Left ventricle myocardium inferior (tissue), 1 donor: ENCODE measurements around the gene SLC52A1. TPM values are rescaled to one million over a fixed set of nuclear protein-coding genes. Genes with fewer than 3 reads are reported as not detected.

Experiments used
- DNase-seq: peaks from one replicate; pipeline ENCODE4 v3.0.0-alpha.2; 2020
- H3K27ac ChIP-seq: fragments of 200-600 bp; replicated peaks from 2 replicates; pipeline ENCODE4 v1.8.0; 2021
- H3K27me3 ChIP-seq: fragments of 200-600 bp; 2 replicates; pipeline ENCODE4 v1.8.0; 2021; ENCODE audit warnings: low read depth
- H3K36me3 ChIP-seq: fragments of 200-600 bp; 2 replicates; pipeline ENCODE4 v1.8.0; 2021
- H3K4me1 ChIP-seq: fragments of 200-600 bp; 2 replicates; pipeline ENCODE4 v1.8.0; 2021
- H3K4me3 ChIP-seq: fragments of 200-600 bp; 2 replicates; pipeline ENCODE4 v1.8.0; 2021; ENCODE audit warnings: mild to moderate bottlenecking, moderate library complexity
- H3K9me3 ChIP-seq: fragments of 200-600 bp; replicated peaks from 2 replicates; pipeline ENCODE4 v1.8.0; 2021
- intact Hi-C: fragments of 100-400 bp; cut with micrococcal nuclease; formaldehyde crosslinking; loops from one replicate; pipeline ENCODE4 v1.11.0; 2022
- total RNA-seq: library from RNA; stranded (reverse); fragmentation: NEBNext Ultra II Directional; extraction: Animal tissue kit (Norgen Biotek cat#: 25700); gene quantifications from one replicate; pipeline ENCODE4 v1.2.1, GENCODE V29; 2021
- TF ChIP-seq, protein P1 (sequence below): fragments of 200-600 bp; IDR thresholded peaks from 2 replicates; pipeline ENCODE4 v1.8.0; 2021; ENCODE audit warnings: antibody characterized with exemption, mild to moderate bottlenecking, borderline replicate concordance
- donor health status: DM: no; HTN: yes; CAD: no; lungs with severe emphysema.

SLC52A1 gene
- total RNA-seq, 1 donor from 2014 or later: not detected

DNA sequence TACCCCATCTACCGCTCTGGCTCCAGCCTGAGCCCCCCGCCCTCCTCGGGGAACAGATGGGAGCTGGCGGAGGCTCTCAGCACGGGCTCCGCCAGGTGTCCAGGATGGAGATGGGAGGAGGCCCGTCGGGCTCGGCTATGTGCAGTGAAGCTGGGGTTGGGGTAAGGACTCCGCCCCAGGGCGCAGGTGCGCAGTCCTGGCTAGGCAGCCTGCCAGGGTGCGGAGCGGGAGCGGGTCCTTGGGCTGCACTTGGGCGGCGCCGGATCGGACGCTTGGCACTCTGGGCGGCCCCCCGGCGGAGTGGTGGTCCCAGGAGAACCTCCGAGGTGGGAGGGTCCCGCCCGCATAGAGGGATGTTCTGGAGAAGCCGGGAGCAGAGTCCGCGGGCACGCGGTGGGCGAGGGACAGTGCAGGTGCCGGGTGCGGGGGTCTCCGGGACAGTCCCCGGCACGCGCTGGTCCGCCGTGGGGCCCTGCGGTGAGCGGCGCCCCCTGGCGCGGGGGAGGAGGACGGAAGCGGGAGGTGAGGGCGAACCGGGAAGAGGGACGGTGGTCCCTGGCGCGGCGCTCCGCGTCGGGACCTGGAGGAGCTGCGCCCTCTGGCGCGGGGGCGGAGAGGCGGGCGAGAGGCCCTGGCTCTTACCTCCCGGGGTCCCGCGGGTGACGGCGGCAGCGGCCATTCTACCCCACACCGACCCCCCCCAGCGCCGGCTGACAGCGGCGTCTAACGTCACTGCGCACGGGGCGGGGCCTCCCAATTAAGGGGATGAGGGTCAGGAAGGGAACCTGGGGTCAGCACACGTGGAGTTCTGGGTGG lies 48.1 kb downstream of the SLC52A1 start, which contains the start of gene CAMTA2:
TSS of gene CAMTA2 (minus strand) at position 725 of the 816 bp plus-strand sequence. CDS start 1,453 bp downstream, outside the sequence.
- Histone ChIP-seq H3K36me3 (peaks cover 19% of the 10 kb centered on the region), H3K4me1 (peaks cover 39% of the 10 kb centered on the region), H3K27ac (peak within 1 kb of the TSS; percentile 95), H3K9me3 (no peaks in the 10 kb centered on the region), H3K27me3 (no peaks in the 10 kb centered on the region), H3K4me3 (peak within 1 kb of the TSS; percentile 90)
- intact Hi-C loops: no loop called here
- DNase-seq: peak; percentile 95
- TF ChIP-seq, protein P1, sequence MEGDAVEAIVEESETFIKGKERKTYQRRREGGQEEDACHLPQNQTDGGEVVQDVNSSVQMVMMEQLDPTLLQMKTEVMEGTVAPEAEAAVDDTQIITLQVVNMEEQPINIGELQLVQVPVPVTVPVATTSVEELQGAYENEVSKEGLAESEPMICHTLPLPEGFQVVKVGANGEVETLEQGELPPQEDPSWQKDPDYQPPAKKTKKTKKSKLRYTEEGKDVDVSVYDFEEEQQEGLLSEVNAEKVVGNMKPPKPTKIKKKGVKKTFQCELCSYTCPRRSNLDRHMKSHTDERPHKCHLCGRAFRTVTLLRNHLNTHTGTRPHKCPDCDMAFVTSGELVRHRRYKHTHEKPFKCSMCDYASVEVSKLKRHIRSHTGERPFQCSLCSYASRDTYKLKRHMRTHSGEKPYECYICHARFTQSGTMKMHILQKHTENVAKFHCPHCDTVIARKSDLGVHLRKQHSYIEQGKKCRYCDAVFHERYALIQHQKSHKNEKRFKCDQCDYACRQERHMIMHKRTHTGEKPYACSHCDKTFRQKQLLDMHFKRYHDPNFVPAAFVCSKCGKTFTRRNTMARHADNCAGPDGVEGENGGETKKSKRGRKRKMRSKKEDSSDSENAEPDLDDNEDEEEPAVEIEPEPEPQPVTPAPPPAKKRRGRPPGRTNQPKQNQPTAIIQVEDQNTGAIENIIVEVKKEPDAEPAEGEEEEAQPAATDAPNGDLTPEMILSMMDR: peak; percentile 83

DNA sequence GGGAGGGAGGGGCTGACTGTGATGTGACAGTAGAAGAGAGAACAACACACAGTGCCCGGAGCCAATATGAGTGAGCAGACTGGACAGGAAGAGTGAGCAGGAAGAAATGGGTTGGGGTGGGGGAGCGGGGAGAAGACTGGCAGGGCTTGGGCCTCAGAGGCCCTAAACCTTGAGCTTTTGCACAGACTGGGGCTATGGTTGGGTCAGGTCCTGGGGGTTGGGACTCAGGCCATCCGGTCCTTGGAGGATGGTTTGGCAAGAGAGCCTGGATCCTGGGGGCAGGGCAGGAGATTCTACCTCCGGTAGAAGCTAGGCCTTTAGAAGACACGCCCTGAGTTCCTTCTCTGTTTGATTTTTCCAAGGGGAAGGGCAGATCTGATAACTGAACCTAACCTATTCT lies 48.8 kb downstream of the SLC52A1 start:
- no peaks in the 10 kb centered on the region for H3K27me3 ChIP-seq
- peaks cover 25% of the 10 kb centered on the region for H3K36me3 ChIP-seq
- no peaks in the 10 kb centered on the region for H3K9me3 ChIP-seq
- peak overlapping the region; percentile 90 for H3K4me3 ChIP-seq
- H3K4me1 ChIP-seq: peaks cover 39% of the 10 kb centered on the region
- TF ChIP-seq, protein P1: no peak
- DNase-seq: no peak
- H3K27ac ChIP-seq: peak overlapping the region; percentile 95
- intact Hi-C loops: no loop called here

Other genes with a start within 250 kb of the SLC52A1 start
- gene VMO1, start 249.1 kb downstream of the SLC52A1 start, total RNA-seq: 0.63 TPM
- gene GLTPD2, start 246.5 kb downstream of the SLC52A1 start, total RNA-seq: not detected
- 183 TPM for gene PSMB6, start 239.3 kb downstream of the SLC52A1 start, total RNA-seq
- 11.2 TPM for gene PLD2, start 228.3 kb downstream of the SLC52A1 start, total RNA-seq
- 50.9 TPM for gene MINK1, start 202.1 kb downstream of the SLC52A1 start, total RNA-seq
- gene C17orf107, start 135.9 kb downstream of the SLC52A1 start, total RNA-seq: 0.80 TPM
- gene CHRNE, start 132.3 kb downstream of the SLC52A1 start, total RNA-seq: 1.5 TPM
- gene GP1BA, start 103.1 kb downstream of the SLC52A1 start, total RNA-seq: 0.22 TPM
- 219 TPM for gene SLC25A11, start 95.4 kb downstream of the SLC52A1 start, total RNA-seq
- gene RNF167, start 95.2 kb downstream of the SLC52A1 start, total RNA-seq: 90.7 TPM
- gene PFN1, start 86.9 kb downstream of the SLC52A1 start, total RNA-seq: 182 TPM
- 827 TPM for gene ENO3, start 84.3 kb downstream of the SLC52A1 start, total RNA-seq
- 158 TPM for gene SPAG7, start 67.6 kb downstream of the SLC52A1 start, total RNA-seq
- 33.8 TPM for gene CAMTA2, start 47.8 kb downstream of the SLC52A1 start, total RNA-seq
- 3.1 TPM for gene INCA1, start 37.9 kb downstream of the SLC52A1 start, total RNA-seq
- gene KIF1C, start 37.5 kb downstream of the SLC52A1 start, total RNA-seq: 686 TPM
- gene ZFP3, start 43.0 kb upstream of the SLC52A1 start, total RNA-seq: 11.0 TPM
- gene ZNF232, start 76.5 kb upstream of the SLC52A1 start, total RNA-seq: 4.1 TPM
- gene USP6, start 80.6 kb upstream of the SLC52A1 start, total RNA-seq: 0.05 TPM
- gene ZNF594, start 156.4 kb upstream of the SLC52A1 start, total RNA-seq: 7.7 TPM
- 0.74 TPM for gene SCIMP, start 199.4 kb upstream of the SLC52A1 start, total RNA-seq
- gene RABEP1, start 246.9 kb upstream of the SLC52A1 start, total RNA-seq: 60.6 TPM